GM18511 (cell line): ENCODE measurements around the gene TNNC1.

Experiments used
- ATAC-seq: cut with Tn5 transposase; IDR thresholded peaks from one replicate; pipeline ENCODE4 v1.9.1; 2021; ENCODE audit warnings: mild to moderate bottlenecking, moderate library complexity; ENCODE audit not compliant: unreplicated experiment

Gene TNNC1

GRCh38 chr3:52443791-52444687 is 9.8 kb downstream of the TNNC1 start:
- no peak for ATAC-seq

DNA sequence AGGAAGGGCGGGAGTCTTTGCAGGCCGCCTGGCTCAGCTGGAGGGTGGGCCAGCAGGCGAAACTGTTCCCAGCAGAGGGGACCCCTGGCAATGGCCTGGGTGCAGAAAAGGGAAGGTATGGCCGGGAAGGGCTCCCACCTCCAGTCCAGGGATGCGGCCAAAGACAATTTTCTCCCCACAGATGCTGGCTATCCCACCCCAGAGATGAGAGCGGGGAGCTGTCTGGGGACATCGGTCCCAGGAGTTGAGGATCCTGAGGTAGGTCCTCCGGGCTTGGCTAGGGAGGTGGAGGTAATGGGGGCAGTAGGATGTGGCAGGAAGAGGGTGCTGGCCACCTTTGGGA is 10.6 kb downstream of the TNNC1 start:
- no peak for ATAC-seq

DNA sequence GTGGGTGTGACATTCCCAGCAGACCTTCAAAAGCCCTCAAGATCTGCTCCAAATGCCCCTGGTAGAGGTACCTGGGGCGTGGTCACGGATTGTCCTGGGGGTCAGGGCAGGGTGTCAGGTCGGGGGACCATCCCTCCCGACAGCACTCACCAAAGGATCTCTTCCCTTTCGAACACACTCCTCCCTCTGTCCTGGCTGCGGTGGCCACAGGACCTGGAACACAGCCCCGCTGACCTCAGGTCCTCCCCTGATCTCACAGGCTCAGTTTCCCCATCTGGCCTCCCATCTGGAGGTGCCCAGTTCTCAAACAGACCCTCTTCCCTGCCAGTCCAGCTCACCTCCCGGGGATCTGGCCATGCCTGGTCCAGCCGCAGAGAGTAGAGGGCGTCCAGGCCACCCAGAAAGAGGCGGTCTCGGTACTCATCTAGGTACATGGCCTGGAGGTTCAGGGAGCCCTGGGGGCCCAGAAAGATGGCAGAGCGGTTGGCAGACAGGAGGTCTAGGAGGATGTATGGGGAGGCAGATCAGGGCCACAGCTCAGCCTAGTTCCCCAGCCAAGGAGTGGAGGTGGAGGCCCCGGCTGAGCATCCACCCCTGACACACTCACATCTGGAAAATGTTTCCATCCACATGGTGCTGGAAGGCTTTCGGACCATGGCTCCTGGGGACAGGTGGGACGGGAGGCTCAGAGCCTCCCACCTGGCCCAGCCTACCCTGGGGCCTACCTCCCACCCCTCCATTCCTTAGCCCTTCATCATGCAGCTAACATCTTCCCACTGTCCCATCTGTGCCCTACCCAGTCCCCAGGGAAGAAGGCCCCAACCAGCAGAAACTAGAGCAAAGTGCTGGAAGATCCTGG is 11.2 kb downstream of the TNNC1 start:
- no peak for ATAC-seq

DNA sequence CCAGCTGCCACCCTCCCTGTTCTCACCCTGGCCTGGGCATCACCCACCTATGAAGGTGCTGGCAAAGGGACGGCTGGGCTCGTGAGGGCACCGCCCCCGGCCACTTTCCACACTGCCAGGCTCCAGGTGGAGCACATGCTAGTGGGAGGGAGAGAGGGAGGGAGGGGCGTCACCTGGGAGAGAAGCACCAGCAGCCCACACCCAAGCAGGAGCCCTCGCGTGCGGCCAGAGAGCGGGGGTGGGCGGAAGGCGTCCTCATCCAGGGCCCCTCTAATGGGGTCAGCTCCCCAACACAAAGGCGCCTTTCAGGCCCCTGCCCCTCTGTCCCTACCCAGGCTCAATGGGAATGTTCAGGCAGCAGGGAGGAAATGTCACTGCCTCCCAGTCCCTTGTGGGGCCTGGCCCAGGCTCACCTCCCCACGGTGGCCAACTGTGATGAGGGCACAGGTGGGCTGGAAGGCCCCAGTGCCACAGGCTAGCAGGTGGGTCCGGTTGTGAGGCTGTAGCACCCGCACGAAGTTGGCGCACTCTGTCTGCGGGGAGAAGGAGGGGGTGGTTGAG is 12.0 kb downstream of the TNNC1 start:
- ATAC-seq = no peak

- no peak for ATAC-seq
Measured at GRCh38 chr3:52441091-52441771, 12.6 kb downstream of the TNNC1 start.

DNA sequence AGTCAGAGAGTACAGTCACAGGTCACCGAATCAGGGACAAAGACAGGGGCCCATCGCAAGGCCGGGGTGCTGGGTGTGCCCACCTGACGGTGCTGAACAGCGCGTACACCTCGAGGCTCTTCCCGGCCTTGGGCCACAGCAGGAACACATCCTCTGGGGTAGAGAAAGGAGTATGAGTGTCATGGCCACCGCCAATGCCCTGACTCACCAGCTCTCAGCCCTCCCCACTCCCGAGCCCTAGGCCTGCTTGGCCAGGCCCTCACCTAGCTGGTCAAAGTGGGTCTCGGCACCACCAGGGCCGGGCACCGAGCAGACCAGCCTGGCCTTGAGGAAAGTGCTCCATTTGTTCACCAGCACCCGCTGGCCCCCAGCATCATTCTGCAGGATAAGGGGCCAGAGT is 13.2 kb downstream of the TNNC1 start:
- ATAC-seq = no peak

DNA sequence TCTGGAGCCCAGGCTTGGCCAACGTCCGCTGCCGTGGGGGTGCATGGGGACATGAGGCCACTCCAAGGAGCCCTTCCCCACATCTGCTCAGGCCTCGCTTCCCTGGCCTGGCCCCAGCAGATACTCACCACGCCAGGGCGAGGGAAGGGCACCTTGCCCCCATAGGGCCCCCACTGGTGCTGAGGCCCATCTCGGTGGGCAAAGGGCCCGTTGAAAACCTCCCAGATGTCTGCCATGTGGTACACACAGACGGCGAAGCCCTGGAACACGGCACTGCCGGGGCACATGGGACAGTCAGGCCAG is 13.6 kb downstream of the TNNC1 start:
- no peak for ATAC-seq

DNA sequence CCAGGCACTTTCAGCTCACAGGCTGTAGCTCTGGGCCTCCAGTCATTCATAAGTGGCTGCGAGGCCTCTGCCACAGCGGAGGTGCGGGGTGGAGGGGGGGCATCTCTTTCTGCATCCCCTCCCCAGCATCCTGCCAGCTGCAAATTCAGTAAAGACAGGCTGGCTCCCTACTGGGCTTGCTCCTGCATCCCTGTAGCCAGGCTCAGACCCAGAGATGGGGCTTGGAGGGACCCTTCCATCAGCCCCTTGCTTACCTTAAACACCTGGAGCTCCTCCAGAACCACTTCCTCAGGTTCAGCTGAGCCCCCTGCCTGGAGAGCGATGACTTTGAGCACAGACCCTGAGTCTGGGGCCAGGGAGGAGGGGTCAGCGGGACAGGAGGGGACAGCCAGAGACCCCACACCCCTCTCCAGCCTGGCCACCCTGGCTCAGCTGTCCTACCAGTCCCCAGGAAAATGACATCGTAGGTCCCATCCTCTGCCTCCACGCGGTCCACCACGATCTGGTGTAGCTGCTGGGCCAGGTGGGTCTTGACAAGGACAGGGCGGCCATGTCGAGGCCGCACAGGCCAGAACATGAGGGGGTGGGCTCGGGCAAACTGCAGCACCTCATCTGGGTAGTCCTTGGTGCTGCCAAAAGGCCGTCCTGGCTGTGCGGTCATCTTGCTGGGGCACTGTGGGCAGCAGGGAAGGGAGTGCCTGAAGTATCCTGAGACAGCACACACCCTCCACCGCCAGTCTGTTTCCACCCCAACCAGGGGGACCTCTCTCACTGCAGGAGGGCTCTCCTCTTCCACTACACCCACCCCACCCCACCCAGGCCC is 14.2 kb downstream of the TNNC1 start:
- ATAC-seq = no peak

DNA sequence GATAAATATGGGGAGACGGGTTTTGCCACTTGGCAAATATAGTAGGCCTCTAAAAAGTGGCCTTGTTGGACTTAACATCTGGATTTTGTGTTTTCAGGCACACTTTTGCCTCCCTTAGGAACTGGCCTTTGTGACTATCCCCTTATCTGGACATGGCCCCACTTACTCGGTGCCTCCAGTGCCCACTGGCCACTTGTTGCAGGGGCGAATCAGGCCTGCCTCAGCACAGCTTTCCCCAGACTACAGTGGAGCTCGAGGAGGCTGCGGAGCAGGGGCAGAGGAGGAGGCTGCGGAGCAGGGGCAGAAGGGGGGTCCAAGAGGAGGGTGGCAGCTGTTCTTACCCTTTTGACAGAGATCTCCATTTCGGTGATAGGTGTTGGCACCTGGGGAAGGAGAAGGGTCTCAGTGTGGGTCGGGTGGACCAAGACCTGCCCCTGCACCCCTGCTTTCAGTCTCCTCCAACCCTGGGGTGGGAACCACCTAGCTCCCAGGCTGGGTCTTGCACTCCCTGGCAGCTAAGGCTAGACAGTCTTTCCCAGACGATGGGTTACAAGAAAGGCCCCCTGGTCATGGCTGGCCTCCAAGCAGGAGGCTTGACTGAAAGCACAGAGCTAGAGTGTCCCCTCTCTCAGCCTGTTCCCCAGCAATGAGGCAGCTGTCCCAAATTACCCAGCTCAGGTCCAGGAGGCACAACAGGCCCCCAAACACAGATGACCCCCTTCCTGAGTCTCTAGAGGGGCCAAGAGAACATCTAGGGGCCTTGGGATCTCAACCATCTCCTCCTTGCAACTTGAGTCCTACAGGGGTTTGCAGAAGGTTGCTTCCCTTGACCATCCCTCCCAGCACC is 15.0 kb downstream of the TNNC1 start:
- ATAC-seq = no peak

- ATAC-seq = no peak
Measured at GRCh38 chr3:52438104-52438376, 15.8 kb downstream of the TNNC1 start.

DNA sequence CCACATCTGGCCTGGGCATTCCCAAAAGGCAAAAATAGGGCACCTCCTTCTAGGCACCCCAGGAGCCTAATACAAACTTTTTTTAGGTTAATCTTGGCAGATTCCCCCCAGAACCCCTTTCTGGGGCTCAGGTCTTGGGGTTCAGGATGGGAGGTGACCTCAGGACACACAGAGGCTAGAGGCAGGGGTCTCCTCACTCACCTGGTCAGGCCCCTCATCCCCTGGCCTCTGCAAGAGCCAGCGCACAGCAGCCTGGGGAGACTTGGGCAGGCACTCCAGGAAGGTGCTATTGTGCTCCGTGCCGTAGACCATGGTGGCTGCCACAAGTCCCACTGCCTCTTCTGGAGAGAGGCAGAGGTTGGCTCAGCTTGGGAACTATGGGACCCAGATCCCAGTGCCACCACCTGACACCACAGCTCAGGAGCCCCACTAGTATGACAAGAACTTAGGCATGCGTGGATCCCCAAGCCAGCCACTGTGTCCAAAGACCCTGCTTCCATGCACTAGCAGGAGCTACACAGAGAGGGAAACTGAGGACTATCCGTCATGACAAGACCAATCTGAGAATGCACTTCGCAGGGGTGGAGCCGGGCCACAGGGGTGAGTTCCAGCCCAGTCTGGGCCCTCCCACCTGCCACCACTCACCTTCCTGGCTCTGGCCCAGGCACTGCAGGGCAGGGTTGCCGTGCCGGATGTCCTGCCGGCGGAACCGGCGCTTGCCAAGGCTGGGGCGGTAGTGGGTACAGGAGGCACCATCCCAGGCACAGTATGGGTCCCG is 16.3 kb downstream of the TNNC1 start:
- no peak for ATAC-seq

DNA sequence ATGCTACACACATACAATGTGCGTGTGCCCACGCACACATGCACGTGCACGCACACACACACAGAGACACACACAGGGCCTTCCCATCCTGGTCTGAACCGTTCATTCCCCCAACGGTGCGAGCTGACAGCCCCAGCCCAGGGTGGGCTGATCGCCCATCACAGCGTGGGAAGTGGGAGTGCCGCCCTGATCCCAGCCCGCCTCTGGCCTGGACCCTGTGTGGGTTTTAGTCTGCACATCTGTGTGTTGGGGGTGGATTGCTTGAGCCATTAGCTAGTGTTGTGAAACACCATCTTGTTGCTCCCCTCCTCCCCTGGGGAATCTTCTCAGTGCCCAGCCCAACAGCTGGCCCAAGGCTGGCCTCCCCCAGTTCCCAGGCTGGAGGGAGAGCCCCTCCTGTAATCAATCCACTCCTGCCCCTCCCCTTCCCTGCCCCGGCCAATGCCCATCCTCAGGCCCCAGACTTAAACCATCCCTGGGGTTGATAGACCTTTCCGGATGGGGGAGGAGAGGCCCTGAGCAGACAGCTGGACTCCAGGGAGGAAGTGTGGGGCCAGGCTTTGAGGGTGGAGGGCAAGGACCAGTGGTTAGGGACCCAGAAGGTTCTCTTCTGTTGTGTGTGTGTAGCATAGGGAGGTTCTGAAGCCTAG is 17.2 kb downstream of the TNNC1 start:
- no peak for ATAC-seq

GRCh38 chr3:52435246-52436101 is 18.4 kb downstream of the TNNC1 start:
- no peak for ATAC-seq

- no peak for ATAC-seq
Measured at GRCh38 chr3:52434491-52435115, 19.2 kb downstream of the TNNC1 start.

DNA sequence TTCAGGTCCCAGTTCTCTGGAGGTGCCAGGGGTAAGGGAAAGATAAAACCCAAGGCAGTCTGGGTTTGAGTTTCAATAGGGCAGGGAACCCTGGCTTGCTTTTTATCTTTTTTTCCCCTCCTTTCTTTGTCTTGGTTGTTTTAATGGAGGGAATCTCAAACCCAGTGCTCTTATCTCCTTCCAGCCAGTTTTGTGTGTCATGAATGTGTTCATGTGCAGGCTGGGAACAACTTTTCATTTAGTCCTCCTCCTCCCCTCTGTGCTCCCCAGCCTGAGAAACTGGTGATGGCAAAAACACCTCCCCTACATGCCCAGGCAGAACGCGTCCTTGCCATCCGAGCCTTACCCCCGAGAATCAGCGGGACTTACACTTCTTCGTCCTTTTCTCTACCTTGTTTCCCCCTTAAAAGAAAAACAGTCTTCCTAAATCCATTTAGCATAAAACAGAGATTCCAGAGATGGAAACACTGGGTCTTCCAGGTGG is 19.8 kb downstream of the TNNC1 start:
- ATAC-seq = no peak

GRCh38 chr3:52433328-52433995 is 20.4 kb downstream of the TNNC1 start:
- no peak for ATAC-seq
